H9 (cell line): ENCODE data around the gene NEGR1. TPM values are rescaled to one million over a fixed set of nuclear protein-coding genes. Genes with fewer than 3 reads are reported as not detected.

ENCODE experiments used
- DNase-seq: peaks from one replicate; pipeline ENCODE4 v3.0.0-alpha.2; 2017
- H2AFZ ChIP-seq: one replicate; pipeline ENCODE4 v1.6.1; 2013; ENCODE audit warnings: mild to moderate bottlenecking, low read length, control low read depth, moderate library complexity
- H2AK5ac ChIP-seq: 2 replicates; pipeline ENCODE4 v1.6.1; 2013; ENCODE audit warnings: low read length, control low read depth, mixed read lengths; ENCODE audit not compliant: insufficient read length
- H2BK120ac ChIP-seq: one replicate; pipeline ENCODE4 v1.6.1; 2013; ENCODE audit warnings: low read depth, mild to moderate bottlenecking, low read length, control low read depth, inconsistent platforms; ENCODE audit not compliant: poor library complexity, severe bottlenecking
- H2BK12ac ChIP-seq: 2 replicates; pipeline ENCODE4 v1.6.1; 2013; ENCODE audit warnings: low read length, control low read depth, mixed read lengths, low read depth; ENCODE audit not compliant: insufficient read length
- H2BK15ac ChIP-seq: 2 replicates; pipeline ENCODE4 v1.6.1; 2013; ENCODE audit warnings: low read depth, low read length, control low read depth
- H2BK20ac ChIP-seq: one replicate; pipeline ENCODE4 v1.6.1; 2013; ENCODE audit warnings: low read depth, mild to moderate bottlenecking, low read length, control low read depth, inconsistent platforms; ENCODE audit not compliant: poor library complexity, severe bottlenecking
- H2BK5ac ChIP-seq: 2 replicates; pipeline ENCODE4 v1.6.1; 2013; ENCODE audit warnings: low read length, control low read depth, mixed read lengths; ENCODE audit not compliant: insufficient read length
- H3K14ac ChIP-seq: 2 replicates; pipeline ENCODE4 v1.6.1; 2013; ENCODE audit warnings: low read length, control low read depth; ENCODE audit not compliant: insufficient read depth
- H3K18ac ChIP-seq: 2 replicates; pipeline ENCODE4 v1.6.1; 2013; ENCODE audit warnings: low read depth, mild to moderate bottlenecking, mixed read lengths, low read length, control low read depth; ENCODE audit not compliant: insufficient read length
- H3K23ac ChIP-seq: 2 replicates; pipeline ENCODE4 v1.6.1; 2013; ENCODE audit warnings: low read length, control low read depth, mixed read lengths, low read depth; ENCODE audit not compliant: insufficient read length
- H3K23me2 ChIP-seq: 2 replicates; pipeline ENCODE4 v1.6.1; 2013; ENCODE audit warnings: low read depth, mild to moderate bottlenecking, mixed read lengths, low read length, control low read depth; ENCODE audit not compliant: insufficient read length, poor library complexity, severe bottlenecking
- H3K27ac ChIP-seq: 2 replicates; pipeline ENCODE4 v1.5.1; 2013; ENCODE audit warnings: low read length, control low read depth, mixed read lengths, low read depth; ENCODE audit not compliant: insufficient read length
- H3K27me3 ChIP-seq: 2 replicates; pipeline ENCODE4 v1.6.1; 2013; ENCODE audit warnings: low read length, control low read depth, inconsistent platforms; ENCODE audit not compliant: insufficient read depth
- H3K4ac ChIP-seq: 2 replicates; pipeline ENCODE4 v1.6.1; 2013; ENCODE audit warnings: low read depth, mild to moderate bottlenecking, control low read depth, inconsistent platforms, low read length, moderate library complexity
- H3K4me1 ChIP-seq: 2 replicates; pipeline ENCODE4 v1.6.1; 2013; ENCODE audit warnings: low read length, control low read depth, inconsistent platforms; ENCODE audit not compliant: insufficient read depth
- H3K4me2 ChIP-seq: 2 replicates; pipeline ENCODE4 v1.6.1; 2013; ENCODE audit warnings: low read length, control low read depth, mixed read lengths; ENCODE audit not compliant: insufficient read length, insufficient read depth
- H3K56ac ChIP-seq: 2 replicates; pipeline ENCODE4 v1.6.1; 2013; ENCODE audit warnings: low read depth, mild to moderate bottlenecking, mixed read lengths, low read length, control low read depth; ENCODE audit not compliant: insufficient read length
- H3K79me1 ChIP-seq: 2 replicates; pipeline ENCODE4 v1.6.1; 2013; ENCODE audit warnings: low read depth, mild to moderate bottlenecking, moderate library complexity, low read length, control low read depth, inconsistent platforms; ENCODE audit not compliant: insufficient read depth, poor library complexity, severe bottlenecking
- H3K79me2 ChIP-seq: 2 replicates; pipeline ENCODE4 v1.6.1; 2013; ENCODE audit warnings: low read length, control low read depth, inconsistent platforms; ENCODE audit not compliant: insufficient read depth
- H3K9ac ChIP-seq: 2 replicates; pipeline ENCODE4 v1.6.1; 2013; ENCODE audit warnings: low read length, control low read depth, mixed read lengths; ENCODE audit not compliant: insufficient read length; ENCODE audit errors: extremely low read depth
- H3K9me3 ChIP-seq: one replicate; pipeline ENCODE4 v1.6.1; 2013; ENCODE audit warnings: low read depth, low read length, inconsistent platforms; ENCODE audit not compliant: control insufficient read depth
- H3T11ph ChIP-seq: one replicate; pipeline ENCODE4 v1.6.1; 2013; ENCODE audit warnings: mild to moderate bottlenecking, low read length, control low read depth, inconsistent platforms
- H4K20me1 ChIP-seq: one replicate; pipeline ENCODE4 v1.6.1; 2013; ENCODE audit not compliant: control insufficient read depth, insufficient read length, insufficient read depth
- H4K5ac ChIP-seq: 2 replicates; pipeline ENCODE4 v1.6.1; 2013; ENCODE audit warnings: low read depth, mild to moderate bottlenecking, mixed read lengths, low read length, control low read depth; ENCODE audit not compliant: insufficient read length
- H4K8ac ChIP-seq: replicated peaks from 2 replicates; pipeline ENCODE4 v1.6.1; 2013; ENCODE audit warnings: low read length, control low read depth, mixed read lengths, low read depth; ENCODE audit not compliant: insufficient read length
- H4K91ac ChIP-seq: 2 replicates; pipeline ENCODE4 v1.6.1; 2013; ENCODE audit warnings: low read depth, mild to moderate bottlenecking, moderate library complexity, mixed read lengths, low read length, control low read depth; ENCODE audit not compliant: insufficient read length
- H3K27ac Mint-ChIP-seq, 3 experiments: 2 replicates in 2 of 3; 3 replicates in 1 of 3; pipeline ENCODE4 v1.8.0; 2020 to 2021; ENCODE audit warnings: mixed read lengths in 3 of 3, mild to moderate bottlenecking in 1 of 3, moderate library complexity in 1 of 3
- H3K27me3 Mint-ChIP-seq: 2 replicates; pipeline ENCODE4 v1.8.0; 2021; ENCODE audit warnings: low read depth, mild to moderate bottlenecking, moderate library complexity, mixed read lengths
- H3K36me3 Mint-ChIP-seq, 3 experiments: 2 replicates in 2 of 3; 3 replicates in 1 of 3; pipeline ENCODE4 v1.8.0; 2020 to 2021; ENCODE audit warnings: low read depth in 3 of 3, mixed read lengths in 3 of 3; ENCODE audit not compliant: insufficient read depth in 1 of 3
- H3K4me1 Mint-ChIP-seq, 2 experiments: 2 replicates each; pipeline ENCODE4 v1.8.0; 2020; ENCODE audit warnings: mixed read lengths in 2 of 2
- H3K4me3 Mint-ChIP-seq, 2 experiments: 2 replicates in 1 of 2; 3 replicates in 1 of 2; pipeline ENCODE4 v1.8.0; 2020 to 2021; ENCODE audit warnings: mild to moderate bottlenecking in 2 of 2, mixed read lengths in 2 of 2, moderate library complexity in 1 of 2
- H3K9me3 Mint-ChIP-seq, 2 experiments: 2 replicates in 1 of 2; 3 replicates in 1 of 2; pipeline ENCODE4 v1.8.0; 2020; ENCODE audit warnings: mild to moderate bottlenecking in 2 of 2, mixed read lengths in 2 of 2, moderate library complexity in 1 of 2
- WGBS: extraction: QIAGEN DNeasy Blood & Tissue Kit; methylation state at CpG from one replicate; pipeline ENCODE4 v1.1.7; 2013; ENCODE audit warnings: missing lambda C conversion rate, low lambda C conversion rate, mixed read lengths; ENCODE audit not compliant: insufficient read length; ENCODE audit errors: extremely low coverage; 5-methylcytosine and 5-hydroxymethylcytosine counted together
- total RNA-seq: library from RNA; stranded (reverse); gene quantifications from 2 replicates; pipeline ENCODE4 v1.2.1, GENCODE V29; 2021
- TF ChIP-seq, protein P1 (sequence below): fragments of 200-600 bp; sonication (generic); conservative IDR thresholded peaks from 3 replicates; pipeline ENCODE4 v1.8.0; 2021; ENCODE audit warnings: antibody characterized with exemption, mild to moderate bottlenecking

Gene NEGR1
- total RNA-seq, 1 experiment from 2014 or later, result 0.13 TPM

DNA sequence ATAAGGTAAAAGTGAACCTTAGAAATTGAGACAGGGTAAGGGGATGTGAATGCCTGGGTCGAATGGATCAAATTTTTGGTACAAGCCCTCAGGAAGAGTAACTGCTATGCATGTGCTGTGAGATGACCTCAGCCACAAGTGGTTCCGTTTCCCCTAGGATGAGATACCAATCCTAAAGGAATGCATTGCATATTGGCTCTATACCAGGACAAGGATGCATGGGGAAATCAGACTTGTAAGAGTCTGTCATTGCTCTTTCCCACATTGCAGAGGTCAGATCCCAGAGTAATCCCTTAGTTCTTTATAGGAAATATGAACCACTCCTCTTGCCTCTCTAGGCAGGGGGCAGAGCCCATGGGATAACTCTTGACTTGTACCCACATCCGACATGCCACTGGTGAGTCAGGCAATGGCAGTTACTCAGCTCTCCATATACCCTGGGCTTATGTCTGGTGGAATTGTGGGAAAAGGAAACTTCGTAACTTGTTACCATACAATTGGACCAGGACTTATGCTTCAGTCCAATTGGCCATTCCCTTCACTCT, 773.2 kb downstream of the NEGR1 start:
- H2BK12ac ChIP-seq, result no peak overlapping the region
- no peaks in the 10 kb centered on the region for H3K79me2 ChIP-seq
- no peak for DNase-seq
- no peaks in the 10 kb centered on the region for H3K23me2 ChIP-seq
- H4K20me1 ChIP-seq, result no peaks in the 10 kb centered on the region
- H3K27me3 ChIP-seq, result no peaks in the 10 kb centered on the region
- H3K56ac ChIP-seq, result no peak overlapping the region
- no peak overlapping the region for H3T11ph ChIP-seq
- no peaks in the 10 kb centered on the region for H3K9me3 ChIP-seq
- Mint-ChIP-seq H3K27me3 (no peaks in the 10 kb centered on the region), H3K9me3 (peaks cover 8 to 16% of the 10 kb centered on the region in 2 experiments), H3K27ac (no peak overlapping the region), H3K36me3 (peaks cover 0 to 21% (median 0%) of the 10 kb centered on the region in 3 experiments; a peak in 3 of 7 replicates), H3K4me1 (no peaks in the 10 kb centered on the region), H3K4me3 (no peak overlapping the region)
- TF ChIP-seq, protein P1, sequence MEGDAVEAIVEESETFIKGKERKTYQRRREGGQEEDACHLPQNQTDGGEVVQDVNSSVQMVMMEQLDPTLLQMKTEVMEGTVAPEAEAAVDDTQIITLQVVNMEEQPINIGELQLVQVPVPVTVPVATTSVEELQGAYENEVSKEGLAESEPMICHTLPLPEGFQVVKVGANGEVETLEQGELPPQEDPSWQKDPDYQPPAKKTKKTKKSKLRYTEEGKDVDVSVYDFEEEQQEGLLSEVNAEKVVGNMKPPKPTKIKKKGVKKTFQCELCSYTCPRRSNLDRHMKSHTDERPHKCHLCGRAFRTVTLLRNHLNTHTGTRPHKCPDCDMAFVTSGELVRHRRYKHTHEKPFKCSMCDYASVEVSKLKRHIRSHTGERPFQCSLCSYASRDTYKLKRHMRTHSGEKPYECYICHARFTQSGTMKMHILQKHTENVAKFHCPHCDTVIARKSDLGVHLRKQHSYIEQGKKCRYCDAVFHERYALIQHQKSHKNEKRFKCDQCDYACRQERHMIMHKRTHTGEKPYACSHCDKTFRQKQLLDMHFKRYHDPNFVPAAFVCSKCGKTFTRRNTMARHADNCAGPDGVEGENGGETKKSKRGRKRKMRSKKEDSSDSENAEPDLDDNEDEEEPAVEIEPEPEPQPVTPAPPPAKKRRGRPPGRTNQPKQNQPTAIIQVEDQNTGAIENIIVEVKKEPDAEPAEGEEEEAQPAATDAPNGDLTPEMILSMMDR, result no peak
- no peak overlapping the region for H3K27ac ChIP-seq
- no peak overlapping the region for H3K18ac ChIP-seq
- no peak overlapping the region for H2AFZ ChIP-seq
- H3K4me2 ChIP-seq, result no peak overlapping the region
- no peaks in the 10 kb centered on the region for H3K4me1 ChIP-seq
- no peak overlapping the region for H3K14ac ChIP-seq
- no peak overlapping the region for H2AK5ac ChIP-seq
- H3K23ac ChIP-seq, result no peak overlapping the region
- H4K91ac ChIP-seq, result no peak overlapping the region
- H4K5ac ChIP-seq, result no peak overlapping the region
- H3K4ac ChIP-seq, result no peak overlapping the region
- H2BK120ac ChIP-seq, result no peak overlapping the region
- WGBS, result no CpG with 5 or more reads among the region's 4 CpGs
- H2BK20ac ChIP-seq, result no peak overlapping the region
- no peak overlapping the region for H2BK5ac ChIP-seq
- no peaks in the 10 kb centered on the region for H3K79me1 ChIP-seq
- H2BK15ac ChIP-seq, result no peak overlapping the region
- H4K8ac ChIP-seq, result no peak overlapping the region
- H3K9ac ChIP-seq, result no peak overlapping the region
